HG03565 (cell line): ENCODE data around the gene VAMP2.
A peak's percentile ranks its signal among the peaks of the same experiment; 100 is the strongest.

Experiments used
- ATAC-seq: cut with Tn5 transposase; IDR thresholded peaks from one replicate; pipeline ENCODE4 v1.9.1; 2021; ENCODE audit warnings: mild to moderate bottlenecking, moderate library complexity; ENCODE audit not compliant: unreplicated experiment

VAMP2 gene

DNA sequence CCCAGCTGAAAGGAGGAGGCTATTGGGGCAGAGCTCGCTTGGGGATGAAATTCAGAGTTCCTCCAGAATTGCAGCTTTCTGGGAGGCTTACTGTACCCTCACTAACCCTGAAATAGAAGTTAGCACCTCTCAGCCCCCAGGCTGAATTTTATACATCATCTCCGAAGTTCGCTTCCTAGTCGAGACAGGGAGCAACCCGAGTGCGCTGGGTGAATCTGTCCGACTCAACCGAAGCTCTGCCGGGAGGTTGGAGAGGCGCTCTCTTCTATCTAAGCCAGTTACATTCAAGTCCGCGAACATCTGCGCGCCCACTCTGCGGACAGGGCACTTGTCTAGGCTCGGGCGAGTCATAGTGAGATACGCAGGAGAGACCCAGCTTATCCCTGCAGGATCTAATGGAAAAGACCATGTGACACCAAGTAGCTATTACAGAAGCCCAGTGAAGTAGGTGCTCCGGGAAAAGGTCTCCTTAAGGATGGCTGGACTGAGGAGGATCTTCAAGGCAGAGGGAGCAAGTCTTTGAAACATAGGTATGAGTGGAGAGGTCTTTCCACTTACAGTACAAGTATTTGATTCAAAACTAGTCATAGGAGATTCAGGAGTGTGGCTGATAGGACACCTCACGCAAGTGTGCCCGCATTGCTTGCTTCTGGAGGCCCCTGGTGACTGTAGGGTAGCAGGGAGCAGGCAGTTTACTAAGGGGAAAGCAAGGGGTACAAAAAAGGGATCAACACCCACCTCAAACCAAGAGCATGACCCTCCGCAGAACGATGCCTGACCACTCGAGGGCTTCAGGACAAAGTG lies 38.2 kb downstream of the VAMP2 start:
- ATAC-seq = no peak

DNA sequence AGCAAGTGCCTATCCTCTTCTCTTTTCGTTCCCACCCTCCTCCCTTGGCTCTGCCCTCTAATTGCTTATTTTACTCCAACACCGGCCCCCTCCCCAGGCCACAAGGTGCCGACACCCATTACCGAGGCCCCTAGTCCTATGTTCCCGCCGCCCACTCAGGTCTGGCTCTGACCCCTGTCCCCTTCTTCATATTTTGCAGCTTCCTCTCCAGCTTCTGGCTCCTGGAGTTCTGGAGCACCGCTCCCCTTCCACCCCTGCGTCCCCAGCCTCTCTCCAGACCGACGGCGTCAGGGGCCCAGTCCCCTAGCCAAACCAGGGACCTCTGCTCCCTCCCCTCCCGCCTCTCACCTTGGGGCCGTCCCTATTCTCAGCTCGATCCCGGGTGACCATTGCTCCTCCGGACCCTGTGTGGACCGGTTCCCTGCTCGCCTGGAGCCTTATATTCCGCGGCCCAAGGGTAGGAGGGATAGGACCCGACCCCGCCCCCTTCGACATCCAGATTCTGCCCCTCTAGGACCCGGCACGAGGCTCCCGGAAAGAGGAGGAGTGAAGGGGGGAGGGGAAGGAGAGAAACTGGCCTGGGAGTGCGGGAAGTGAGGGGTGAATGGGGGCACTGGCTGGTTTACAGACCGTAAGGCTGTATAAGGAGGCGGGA lies 38.9 kb downstream of the VAMP2 start, which contains the start of gene HES7:
HES7 (minus strand) TSS at position 412 of the 655 bp plus-strand sequence; CDS start at position 390, 22 bp downstream.
- no peak for ATAC-seq

DNA sequence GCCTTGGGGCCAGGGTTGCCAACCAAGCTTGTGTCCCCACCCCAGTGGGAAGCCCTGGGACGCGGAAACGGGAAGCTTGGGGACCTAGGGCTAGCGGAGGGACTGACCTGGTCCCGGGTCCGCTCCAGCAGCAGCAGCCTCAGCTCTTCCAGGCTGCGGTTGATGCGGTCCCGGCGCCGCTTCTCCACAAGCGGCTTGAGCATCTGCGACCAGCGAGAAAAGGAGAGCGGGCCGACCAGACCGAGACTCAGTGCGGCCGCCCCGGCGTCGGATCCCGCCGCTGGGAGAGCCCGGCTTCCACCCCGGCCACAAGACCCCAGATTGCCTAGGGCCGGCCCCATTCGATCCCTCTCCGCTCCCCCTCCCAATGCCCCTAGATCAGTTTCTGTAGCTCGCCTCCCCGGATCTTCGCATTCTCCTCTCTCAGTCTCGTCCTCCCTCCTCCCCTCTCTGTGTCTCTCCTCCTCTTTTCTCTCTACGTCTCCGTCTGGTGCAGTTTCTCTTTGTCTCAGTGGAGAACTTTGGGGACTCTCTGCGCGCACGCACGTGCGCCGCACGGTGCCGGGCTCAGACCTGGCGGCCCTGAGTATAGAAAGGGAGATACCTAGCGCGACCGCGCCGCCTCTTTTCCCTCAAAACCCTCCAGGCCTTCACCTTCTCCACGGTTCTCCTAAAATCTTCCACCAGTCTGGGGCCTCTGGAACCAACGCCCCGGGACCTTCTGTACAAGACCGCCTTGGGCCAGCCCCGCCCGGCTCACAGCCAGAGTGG lies 39.6 kb downstream of the VAMP2 start:
- no peak for ATAC-seq

DNA sequence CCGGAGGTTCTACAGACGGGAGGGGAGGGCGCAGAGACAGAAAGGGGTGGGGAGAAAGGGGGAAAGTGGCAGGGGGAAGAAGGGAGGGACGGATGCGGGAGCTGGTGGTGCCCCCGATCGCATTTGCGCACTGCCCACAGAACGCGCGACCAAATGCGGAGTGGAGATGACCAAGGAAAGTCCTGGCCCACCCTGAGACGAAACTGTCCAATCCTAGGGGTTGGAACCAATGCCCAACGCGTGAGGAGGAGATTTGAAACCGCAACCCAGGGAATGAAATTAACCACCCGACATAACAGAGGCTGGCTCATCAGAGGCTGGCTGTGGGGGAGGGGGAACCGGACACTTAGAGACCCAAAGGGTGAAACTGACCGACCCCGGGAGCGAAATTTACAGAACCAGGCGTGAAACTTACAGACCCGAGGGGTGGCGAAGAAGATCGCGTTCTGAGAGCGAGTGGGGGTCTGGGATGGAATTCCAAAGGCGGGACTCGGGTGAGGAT lies 40.3 kb downstream of the VAMP2 start:
- ATAC-seq = no peak

DNA sequence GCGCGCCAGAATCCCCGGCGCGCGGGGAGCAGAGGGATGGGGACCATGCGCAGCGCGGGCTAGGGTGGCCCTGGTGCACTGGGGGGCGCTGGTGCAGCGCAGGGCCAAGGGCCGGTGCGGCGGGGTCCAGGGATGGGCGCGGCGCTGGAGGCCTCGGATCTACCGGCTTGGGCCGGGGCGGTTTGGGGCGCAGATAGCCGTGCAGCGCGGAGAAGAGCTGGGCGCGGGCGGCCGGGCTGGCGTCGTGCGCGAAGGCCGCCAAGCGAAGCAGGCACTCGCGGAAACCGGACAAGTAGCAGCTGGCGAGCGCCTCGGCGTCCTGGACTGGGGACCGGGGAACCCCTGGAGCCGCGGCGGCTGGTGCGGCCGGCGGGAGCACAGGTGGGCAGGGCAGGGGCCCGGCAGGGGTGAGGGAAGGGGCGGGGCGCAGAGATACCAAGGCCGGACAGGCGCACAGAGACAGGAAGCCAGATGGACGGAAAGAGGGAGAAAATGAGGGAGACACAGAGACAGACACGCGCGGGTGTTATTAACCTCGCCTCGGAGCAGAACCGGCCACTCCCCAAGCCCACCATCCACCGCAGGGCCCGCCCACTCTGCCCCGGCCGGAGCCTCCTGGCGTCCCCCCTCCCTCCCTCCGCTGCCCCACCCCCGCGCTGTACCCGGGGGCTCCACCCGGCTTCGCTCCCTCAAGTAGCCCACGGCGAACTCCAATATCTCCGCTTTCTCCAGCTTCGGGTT lies 40.9 kb downstream of the VAMP2 start:
- ATAC-seq = no peak

DNA sequence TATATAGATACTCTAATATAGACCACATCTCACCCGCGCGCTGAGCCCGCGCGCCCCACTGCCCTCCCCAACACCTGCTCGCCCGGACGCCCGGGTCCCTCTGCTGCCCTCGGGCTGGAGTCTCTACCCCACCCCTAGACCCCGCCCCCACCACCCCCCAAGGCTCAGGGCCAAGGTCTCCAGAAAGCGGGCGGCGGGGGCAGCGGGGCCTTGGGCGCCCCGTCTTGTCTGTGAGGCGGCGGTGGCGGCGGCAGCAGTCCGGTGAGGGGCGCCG lies 41.4 kb downstream of the VAMP2 start:
- ATAC-seq = no peak

DNA sequence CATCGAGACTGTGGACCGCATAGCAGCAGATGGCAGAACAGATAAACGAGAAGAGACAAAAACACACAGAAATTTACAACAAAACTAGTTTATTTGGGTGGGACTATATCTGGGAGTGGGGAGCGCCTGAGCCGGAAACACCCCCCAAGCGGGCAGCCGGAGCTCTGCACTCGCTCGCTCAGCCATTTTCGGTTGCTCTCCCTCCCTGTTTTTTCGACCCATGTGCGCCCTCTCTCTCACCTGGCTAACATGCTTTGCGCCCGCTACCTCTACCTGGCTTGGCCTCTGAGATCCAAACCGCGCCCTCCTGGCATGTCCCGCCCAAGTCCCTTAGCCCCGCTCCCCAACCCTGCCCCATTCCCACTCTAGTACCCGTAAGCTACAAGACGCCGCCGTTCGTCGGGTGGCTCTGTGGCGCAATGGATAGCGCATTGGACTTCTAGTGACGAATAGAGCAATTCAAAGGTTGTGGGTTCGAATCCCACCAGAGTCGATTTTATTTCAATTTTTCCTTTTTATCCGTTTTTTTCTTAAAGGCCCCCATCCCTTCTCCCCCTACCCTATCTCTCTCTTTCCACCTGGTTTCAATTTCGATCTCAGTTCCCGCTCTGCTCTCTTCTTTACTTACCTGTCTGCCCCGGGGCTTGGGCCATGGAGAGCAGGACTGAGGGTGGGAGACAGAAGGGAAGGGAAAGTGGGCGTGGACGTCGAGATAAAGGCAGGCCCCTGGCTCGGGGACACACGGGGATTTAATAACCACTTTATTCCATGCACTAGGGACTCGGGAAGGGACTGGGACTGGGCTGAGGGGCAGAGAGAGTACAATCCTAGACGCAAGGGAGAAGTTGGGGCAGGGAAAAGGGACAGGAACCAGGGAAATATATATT lies 42.0 kb downstream of the VAMP2 start:
- no peak for ATAC-seq

DNA sequence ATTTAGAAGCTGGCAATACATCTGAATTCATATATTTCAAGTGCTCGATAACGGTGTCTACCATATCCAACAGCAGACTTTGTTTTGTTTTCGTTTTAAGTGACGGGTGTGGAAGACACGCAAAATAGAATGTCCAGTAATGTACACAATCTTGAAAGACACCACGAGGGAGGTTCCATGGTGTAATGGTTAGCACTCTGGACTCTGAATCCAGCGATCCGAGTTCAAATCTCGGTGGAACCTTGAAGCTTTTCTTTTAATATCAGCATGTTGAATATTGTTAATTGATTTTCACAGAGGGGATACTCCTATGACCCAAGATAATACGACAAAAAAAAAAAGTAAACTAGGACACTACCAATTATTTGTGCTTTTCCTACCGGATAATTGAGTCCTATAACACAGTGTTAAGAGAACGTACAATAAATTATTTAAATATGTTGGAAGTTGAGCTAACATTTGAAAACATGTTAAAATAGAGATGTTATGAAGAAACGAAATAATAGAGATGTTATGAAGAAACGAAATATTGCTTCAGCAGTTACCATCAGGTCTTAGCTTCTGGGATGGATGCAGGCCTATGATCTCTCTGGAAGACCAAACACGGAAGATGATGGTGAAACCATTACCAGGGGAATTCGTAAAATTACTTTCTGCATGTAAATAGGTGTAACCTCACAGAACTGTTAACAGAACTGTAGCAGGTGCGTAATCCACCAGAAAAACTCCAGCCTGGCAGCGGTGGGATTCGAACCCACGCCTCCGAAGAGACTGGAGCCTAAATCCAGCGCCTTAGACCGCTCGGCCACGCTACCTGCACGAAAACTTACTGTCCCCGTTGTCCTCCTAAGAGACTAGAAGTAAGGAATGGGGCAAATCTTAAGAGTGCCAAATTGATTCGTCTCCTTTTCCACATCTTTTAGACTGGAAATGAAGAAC lies 42.9 kb downstream of the VAMP2 start:
- peak; percentile 34 for ATAC-seq

DNA sequence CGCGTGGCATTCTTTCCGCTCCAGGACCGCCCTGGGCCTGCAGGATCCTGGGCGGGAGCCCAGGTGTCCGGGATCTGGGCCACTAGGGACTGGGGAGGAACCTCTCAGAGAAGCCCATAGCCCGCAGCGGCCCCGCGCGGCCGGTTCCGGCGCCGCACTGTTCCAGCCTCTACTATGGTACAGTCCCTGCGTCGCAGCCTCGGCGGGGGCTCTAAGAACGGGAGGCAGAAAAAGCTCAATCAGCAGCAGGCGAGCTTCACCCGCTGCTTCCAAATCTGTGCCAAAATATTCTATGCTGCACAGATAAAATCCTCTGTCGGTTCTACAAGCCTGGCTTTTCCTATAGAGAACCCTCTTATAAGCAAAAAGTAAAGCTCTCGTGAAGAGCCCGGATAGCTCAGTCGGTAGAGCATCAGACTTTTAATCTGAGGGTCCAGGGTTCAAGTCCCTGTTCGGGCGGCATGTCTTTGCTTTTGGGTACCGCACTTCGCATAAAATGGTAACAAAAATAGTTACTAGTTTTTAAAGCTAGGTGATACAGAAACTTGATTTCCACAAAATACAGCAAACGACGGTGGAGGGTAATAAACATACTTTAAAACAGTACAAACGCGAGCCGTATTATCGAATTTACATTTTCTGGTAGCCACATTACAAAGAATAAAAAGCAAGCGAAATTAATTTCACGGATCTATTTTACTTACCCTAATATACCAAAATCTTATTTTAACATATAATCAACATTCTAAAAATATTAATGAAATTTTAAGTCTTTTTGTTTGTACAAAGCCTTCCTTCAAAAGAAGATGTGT lies 43.8 kb downstream of the VAMP2 start:
- ATAC-seq = peak; percentile 27

DNA sequence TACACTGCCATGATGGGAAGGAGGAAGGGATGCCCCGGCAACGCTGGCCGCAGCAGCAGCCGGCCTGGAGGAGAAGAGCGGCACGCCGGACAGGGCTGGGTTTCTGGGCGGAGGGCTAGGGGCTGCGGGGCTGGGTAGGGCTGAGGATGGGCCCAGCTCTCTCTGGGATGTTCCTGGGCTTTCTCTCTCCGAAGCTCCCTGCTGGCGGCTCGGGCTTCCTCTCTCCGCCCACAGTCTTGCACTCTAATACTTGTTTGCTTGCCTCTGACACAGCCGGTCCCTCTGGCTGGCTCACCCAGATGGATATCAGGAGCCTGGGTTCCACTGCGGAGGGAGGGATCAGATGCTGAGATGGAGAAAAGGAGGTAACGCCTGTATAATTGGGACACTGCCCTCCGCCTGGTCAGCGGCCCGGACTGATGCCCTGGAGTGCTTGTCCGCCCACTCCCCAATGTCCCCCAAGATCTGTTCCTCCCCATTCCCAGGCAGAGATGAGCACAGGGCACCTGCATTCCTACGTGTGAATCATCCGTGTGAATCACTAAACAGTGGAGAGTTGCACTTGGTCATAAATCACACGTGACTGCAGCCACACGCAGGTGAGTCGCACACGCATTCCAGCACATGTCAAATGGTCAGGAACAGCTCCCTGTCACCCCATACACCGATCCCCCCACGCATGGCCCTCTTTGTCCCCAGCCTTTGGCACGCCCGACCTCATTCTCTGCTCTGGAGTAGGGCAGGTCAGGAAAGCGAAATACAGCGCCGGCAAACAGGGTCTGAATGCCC lies 44.6 kb downstream of the VAMP2 start, which contains the start of gene ALOXE3:
ALOXE3 (minus strand) TSS at position 535 of the 789 bp plus-strand sequence; CDS start at position 11, 524 bp downstream.
- no peak for ATAC-seq

DNA sequence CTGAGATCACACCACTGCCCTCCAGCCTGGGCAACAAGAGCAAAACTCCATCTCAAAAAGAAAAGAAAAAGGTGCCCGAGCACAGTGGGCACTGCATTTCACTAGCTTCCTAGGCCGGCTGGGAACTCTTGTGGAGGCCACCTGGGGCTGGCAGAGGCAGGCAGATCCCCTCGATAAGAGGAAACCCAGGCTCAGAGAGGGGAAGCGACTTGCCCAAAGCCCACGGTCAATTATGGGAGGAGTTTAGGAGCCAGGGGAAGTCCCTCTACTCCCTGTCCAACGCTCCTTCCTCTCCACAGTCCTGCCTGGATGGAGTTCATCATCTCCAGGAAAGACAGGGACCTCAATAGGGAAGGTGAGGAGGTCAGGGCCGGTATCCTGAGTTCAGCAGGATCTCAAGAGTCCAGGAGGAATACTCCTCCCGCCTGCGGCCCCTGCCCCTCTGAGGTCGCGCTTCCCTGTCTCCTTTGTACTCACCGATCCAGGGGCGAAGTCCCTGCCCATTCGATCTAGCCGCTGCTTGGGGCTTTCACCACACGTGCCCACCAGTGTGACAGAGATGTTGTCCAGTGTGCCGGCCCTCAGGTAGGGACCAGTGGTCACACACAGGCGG lies 45.3 kb downstream of the VAMP2 start:
- no peak for ATAC-seq

DNA sequence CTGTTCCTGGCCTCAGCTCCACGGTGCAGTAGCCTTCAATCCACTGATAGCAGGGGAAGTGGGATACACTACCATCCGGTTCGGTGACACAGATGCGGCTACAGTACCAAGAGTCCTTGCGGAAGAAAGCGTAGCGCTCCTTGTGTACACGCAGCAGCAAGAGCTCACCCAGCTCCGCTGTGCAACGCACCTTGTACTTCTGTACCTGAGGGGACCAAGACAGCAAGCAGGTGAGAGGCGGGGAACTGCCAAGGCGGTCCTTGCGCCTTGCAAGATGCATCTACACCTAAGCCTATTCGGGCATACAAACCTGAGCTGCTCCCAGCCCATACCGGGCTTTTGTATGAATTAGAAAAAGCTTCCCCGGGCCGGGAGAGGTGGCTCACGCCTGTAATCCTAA lies 46.0 kb downstream of the VAMP2 start:
- ATAC-seq = no peak

DNA sequence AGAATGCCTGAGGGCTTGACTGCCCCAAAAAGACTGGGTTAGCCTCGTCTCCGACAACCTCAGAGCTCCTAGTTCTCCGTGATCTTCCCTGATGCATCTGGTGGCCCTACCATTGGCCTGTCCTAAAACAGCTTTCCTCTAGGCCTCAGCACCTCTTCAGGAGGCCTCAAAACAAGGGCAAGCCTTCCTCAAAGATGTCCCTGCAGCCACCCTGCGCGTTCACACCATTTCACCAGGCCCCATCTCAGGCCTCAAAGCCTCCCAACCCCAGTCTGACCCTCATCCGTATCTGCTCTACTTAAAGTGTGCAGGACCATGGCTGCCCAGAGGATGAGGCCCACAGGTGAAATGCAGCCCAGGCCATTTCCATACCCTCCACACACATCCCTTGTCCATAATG lies 51.8 kb downstream of the VAMP2 start:
- ATAC-seq = no peak

DNA sequence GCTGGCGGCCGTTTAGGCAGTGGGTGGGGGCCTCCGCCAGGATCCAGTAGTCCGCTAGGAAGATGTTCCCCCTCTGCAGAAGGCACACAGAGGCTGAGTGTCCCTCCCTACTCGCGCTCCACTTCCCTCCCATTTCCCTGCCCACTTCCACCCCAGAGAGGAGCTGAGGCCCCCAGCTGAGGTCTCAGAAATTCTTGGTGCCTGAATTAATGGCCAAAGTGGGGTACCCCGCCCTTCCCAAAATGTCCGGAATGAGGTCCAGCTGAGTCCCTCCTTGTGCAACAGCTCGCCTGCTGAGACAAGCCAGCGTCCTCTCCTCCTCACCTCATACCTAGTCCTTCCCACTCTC lies 52.3 kb downstream of the VAMP2 start:
- no peak for ATAC-seq

DNA sequence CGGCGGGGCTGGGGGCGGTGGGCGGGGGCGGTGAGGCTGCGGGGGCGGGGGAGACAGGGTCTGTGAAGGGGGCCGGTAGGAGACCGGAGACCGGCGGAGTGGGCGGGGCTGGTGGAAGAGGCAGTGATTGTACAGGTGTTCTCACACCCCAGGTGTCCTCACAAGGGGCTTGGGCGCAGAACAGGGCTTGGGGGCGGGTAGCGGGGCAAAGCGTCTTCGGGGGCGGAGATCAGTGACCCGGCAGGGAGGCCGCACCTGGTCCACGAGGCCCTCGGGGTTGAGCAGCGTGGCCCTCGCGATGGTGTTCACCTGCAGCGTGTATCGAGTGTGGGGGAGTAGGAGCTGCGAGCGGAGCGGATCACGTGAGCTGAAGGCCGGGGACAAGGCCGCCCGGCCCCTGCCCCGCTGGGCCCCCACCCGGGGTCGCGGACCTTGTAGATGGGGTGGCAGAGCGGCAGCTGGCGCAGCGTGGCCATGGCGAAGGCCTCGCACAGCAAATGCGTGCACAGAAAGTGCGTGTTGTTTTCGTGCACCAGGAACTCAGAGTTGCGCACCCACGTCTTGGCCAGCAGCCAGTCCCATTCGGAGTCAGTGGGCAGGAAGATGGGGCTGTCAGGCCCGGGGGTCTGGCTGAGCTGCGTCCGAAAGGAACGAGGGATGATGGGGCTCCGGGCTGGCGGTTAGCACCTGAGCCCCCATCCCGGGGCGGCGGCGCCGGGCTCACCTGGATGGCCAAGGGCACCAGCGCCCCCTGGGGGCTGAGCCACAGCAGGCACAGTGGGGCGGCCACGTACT lies 52.9 kb downstream of the VAMP2 start:
- ATAC-seq = no peak
